Psoas muscle (tissue), 8 donors: Measurements from ENCODE around the gene PON2. TPM values are rescaled to one million over a fixed set of nuclear protein-coding genes. Genes with fewer than 3 reads are reported as not detected.

Source experiments
- ATAC-seq, 4 donors: fragments of 200-7000 bp; cut with Tn5 transposase; one replicate each; pipeline ENCODE4 v1.9.1; 2020; ENCODE audit warnings: moderate library complexity in 3 of 4, mild to moderate bottlenecking in 2 of 4
- DNase-seq, 2 donors: peaks; one replicate each; pipeline ENCODE4 v3.0.0-alpha.2; 2020
- H3K27ac ChIP-seq: fragments of 200-600 bp; one replicate; pipeline ENCODE4 v1.8.0; 2022
- H3K27me3 ChIP-seq, 3 donors: fragments of 200-600 bp in 1 of 3; one replicate each; pipeline versions ENCODE4 v1.6.1 to v1.8.0; 2013 to 2022; ENCODE audit warnings: low read length in 2 of 3, mild to moderate bottlenecking in 2 of 3, moderate library complexity in 1 of 3; ENCODE audit not compliant: insufficient read depth in 3 of 3
- H3K36me3 ChIP-seq, 2 donors: fragments of 200-600 bp in 1 of 2; one replicate each; pipeline versions ENCODE4 v1.6.1 to v1.8.0; 2013 to 2022; ENCODE audit warnings: low read depth in 1 of 2, mild to moderate bottlenecking in 1 of 2, moderate library complexity in 1 of 2; ENCODE audit not compliant: insufficient read depth in 1 of 2
- H3K4me1 ChIP-seq: fragments of 200-600 bp; one replicate; pipeline ENCODE4 v1.8.0; 2022
- H3K4me3 ChIP-seq: fragments of 200-600 bp; one replicate; pipeline ENCODE4 v1.8.0; 2022; ENCODE audit warnings: mild to moderate bottlenecking
- H3K9me3 ChIP-seq: fragments of 200-600 bp; one replicate; pipeline ENCODE4 v1.8.0; 2022
- CTCF ChIP-seq: fragments of 200-600 bp; IDR thresholded peaks from one replicate; pipeline ENCODE4 v1.8.0; 2022; ENCODE audit warnings: antibody characterized with exemption
- WGBS, 3 donors: extraction: QIAGEN DNeasy Blood & Tissue Kit; methylation state at CpG; one replicate each; pipeline versions ENCODE4 v1.1.6 to v1.1.7; 2013; 5-methylcytosine and 5-hydroxymethylcytosine counted together
- intact Hi-C, 2 donors: fragments of 100-400 bp; cut with DNase I; formaldehyde crosslinking; loops; one replicate each; pipeline versions ENCODE4 v1.11.0 to v1.14.2; 2022
- polyA plus RNA-seq, 3 donors: library from polyadenylated mRNA; stranded (reverse); fragments of 200-250 nt; gene quantifications; one replicate each; pipeline ENCODE4 v1.2.3, GENCODE V29; 2013
- total RNA-seq, 4 donors: library from RNA; stranded (reverse); fragmentation: NEBNext Ultra II Directional in 2 of 4; extraction: Animal tissue kit (Norgen Biotek cat#: 25700) in 2 of 4; gene quantifications; one replicate each; pipeline versions ENCODE4 v1.2.1 to v1.2.4, GENCODE V29; 2021 to 2023
- donor health status: healthy with polysubstance abuse.
- donor health status: DM: no; HTN: no; CAD: no; lungs with moderate emphysema.
- donor health status: Bipolar disorder and iron deficiency.
- donor health status: healthy.
- donor health status: DM: yes; HTN: yes; CAD: no.
- donor health status: DM: no; HTN: no; CAD: no.
- donor health status: DM: no; HTN: no; CAD: no.
- donor health status: DM: yes; HTN: yes; CAD: no.

PON2 gene
- total and polyA plus RNA-seq, 7 donors = 10.8 to 25.2 (median 14.5) TPM

- DNase-seq (no peak), ATAC-seq (no peak)
- no peak for TF ChIP-seq CTCF
- WGBS, 3 donors = 54 to 60% (median 55%) methylated on average over 4 of the region's 4 CpGs
- Histone ChIP-seq H3K9me3 (no peaks in the 10 kb centered on the region), H3K27ac (no peak overlapping the region), H3K27me3 (no peaks in the 10 kb centered on the region), H3K4me3 (no peak overlapping the region), H3K4me1 (no peaks in the 10 kb centered on the region), H3K36me3 (peaks cover 5 to 72% of the 10 kb centered on the region in 2 donors)
- intact Hi-C loops = no loop called here
Observed at GRCh38 chr7:95412075-95412474, 22.8 kb downstream of the PON2 start.

- Histone ChIP-seq H3K4me1 (no peaks in the 10 kb centered on the region), H3K36me3 (peaks cover 5 to 72% of the 10 kb centered on the region in 2 donors), H3K4me3 (no peak overlapping the region), H3K27ac (no peak overlapping the region), H3K27me3 (no peaks in the 10 kb centered on the region), H3K9me3 (no peaks in the 10 kb centered on the region)
- intact Hi-C loops = no loop called here
- no peak for ATAC-seq
- DNase-seq = no peak
- WGBS, 3 donors = 63 to 85% (median 72%) methylated on average over 4 of the region's 4 CpGs
- no peak for TF ChIP-seq CTCF
Observed at GRCh38 chr7:95411666-95412065, 23.2 kb downstream of the PON2 start.

GRCh38 chr7:95411036-95411435 lies 23.8 kb downstream of the PON2 start:
- Histone ChIP-seq H3K36me3 (peaks cover 5 to 72% of the 10 kb centered on the region in 2 donors), H3K4me1 (no peaks in the 10 kb centered on the region), H3K9me3 (no peaks in the 10 kb centered on the region), H3K27ac (no peak overlapping the region), H3K4me3 (no peak overlapping the region), H3K27me3 (no peaks in the 10 kb centered on the region)
- no peak for DNase-seq
- 83 to 93% (median 89%) methylated on average over 3 of the region's 3 CpGs for WGBS, 3 donors
- intact Hi-C loops = no loop called here
- no peak for TF ChIP-seq CTCF
- no peak for ATAC-seq

- 44 to 67% (median 50%) methylated on average over 2 of the region's 2 CpGs for WGBS, 3 donors
- intact Hi-C loops = no loop called here
- no peaks in the 10 kb centered on the region for H3K9me3 ChIP-seq
- no peak overlapping the region for H3K27ac ChIP-seq
- no peaks in the 10 kb centered on the region for H3K4me1 ChIP-seq
- DNase-seq (no peak), ATAC-seq (no peak)
- peaks cover 9 to 82% of the 10 kb centered on the region in 2 donors for H3K36me3 ChIP-seq
- H3K27me3 ChIP-seq = no peaks in the 10 kb centered on the region
- TF ChIP-seq CTCF = no peak
- no peak overlapping the region for H3K4me3 ChIP-seq
Observed at GRCh38 chr7:95407751-95408150, 27.1 kb downstream of the PON2 start.

- Histone ChIP-seq H3K4me3 (no peak overlapping the region), H3K36me3 (peaks cover 5 to 67% of the 10 kb centered on the region in 2 donors), H3K9me3 (no peaks in the 10 kb centered on the region), H3K4me1 (no peaks in the 10 kb centered on the region), H3K27ac (no peak overlapping the region), H3K27me3 (no peaks in the 10 kb centered on the region)
- TF ChIP-seq CTCF = no peak
- 92 to 96% (median 92%) methylated on average over 6 of the region's 6 CpGs for WGBS, 3 donors
- intact Hi-C loops = no loop called here
- ATAC-seq (no peak), DNase-seq (no peak)
Observed at GRCh38 chr7:95405800-95406199, 29.0 kb downstream of the PON2 start.
